DMS53 (cell line): ENCODE data around the gene HLF.
A peak's percentile ranks its signal among the peaks of the same experiment; 100 is the strongest.

ENCODE experiments used
- DNase-seq: peaks from one replicate; lab custom pipeline; 2025; lab: John Stamatoyannopoulos, UW

The HLF gene

GRCh38 chr17:55264645-55265298 is at the start of gene HLF:
TSS of gene HLF (plus strand) at chr17:55264960. CDS start at chr17:55265485, 525 bp downstream.
- peak; percentile 93 for DNase-seq

- peak; percentile 78 for DNase-seq
These were observed 49.0 kb upstream of the HLF start for GRCh38 chr17:55215711-55216110.

GRCh38 chr17:55216888-55217287 is 47.9 kb upstream of the HLF start:
- DNase-seq = no peak

GRCh38 chr17:55219459-55219858 is 45.3 kb upstream of the HLF start:
- no peak for DNase-seq

- DNase-seq = no peak
These were observed 44.8 kb upstream of the HLF start for GRCh38 chr17:55219934-55220333.

- no peak for DNase-seq
These were observed 41.2 kb upstream of the HLF start for GRCh38 chr17:55223524-55223923.

- no peak for DNase-seq
These were observed 40.0 kb upstream of the HLF start for GRCh38 chr17:55224746-55225145.

GRCh38 chr17:55225237-55225636 is 39.5 kb upstream of the HLF start:
- DNase-seq = no peak

- no peak for DNase-seq
These were observed 36.0 kb upstream of the HLF start for GRCh38 chr17:55228683-55229192.

GRCh38 chr17:55229276-55229675 is 35.5 kb upstream of the HLF start:
- no peak for DNase-seq

GRCh38 chr17:55230716-55231115 is 34.0 kb upstream of the HLF start:
- no peak for DNase-seq

- no peak for DNase-seq
These were observed 30.9 kb upstream of the HLF start for GRCh38 chr17:55233840-55234239.

GRCh38 chr17:55236316-55236715 is 28.4 kb upstream of the HLF start:
- no peak for DNase-seq

- DNase-seq = no peak
These were observed 27.5 kb upstream of the HLF start for GRCh38 chr17:55237268-55237667.

- peak; percentile 52 for DNase-seq
These were observed 26.9 kb upstream of the HLF start for GRCh38 chr17:55237841-55238178.

- peak; percentile 97 for DNase-seq
These were observed 26.4 kb upstream of the HLF start for GRCh38 chr17:55238179-55238930.

GRCh38 chr17:55238931-55239297 is 25.8 kb upstream of the HLF start:
- DNase-seq = peak; percentile 66

- peak; percentile 22 for DNase-seq
These were observed 23.7 kb upstream of the HLF start for GRCh38 chr17:55241097-55241496.

GRCh38 chr17:55242476-55242875 is 22.3 kb upstream of the HLF start:
- no peak for DNase-seq

GRCh38 chr17:55245986-55246385 is 18.8 kb upstream of the HLF start:
- DNase-seq = no peak

- no peak for DNase-seq
These were observed 18.2 kb upstream of the HLF start for GRCh38 chr17:55246583-55246982.

- DNase-seq = no peak
These were observed 16.7 kb upstream of the HLF start for GRCh38 chr17:55248077-55248476.

- no peak for DNase-seq
These were observed 14.9 kb upstream of the HLF start for GRCh38 chr17:55249861-55250260.

- peak; percentile 3 for DNase-seq
These were observed 10.4 kb upstream of the HLF start for GRCh38 chr17:55254375-55254774.
